ENCODE measurements around the gene COPB1. TPM values are rescaled to one million over a fixed set of nuclear protein-coding genes. Genes with fewer than 3 reads are reported as not detected.

Gene COPB1
- total and polyA plus RNA-seq, 9 of the 15 experiments (the other 6 are each of a cell fraction or from before 2014, with no cell fraction given): 64.7 to 188 (median 91.6) TPM

GRCh38 chr11:14417186-14417585 is 82.4 kb downstream of the COPB1 start:
- DNase-seq (ENCODE audit: extremely low read depth in 1 of 4, low spot score in 3 of 4) (no peak), FAIRE-seq (no peak), ATAC-seq (no peak)
- in situ Hi-C loops (cut with MboI): loop anchor here (10.0 kb wide), 1 partner anchor 112 kb away; no protein-coding TSS in a partner anchor
- no TSS peak for BruUV-seq (replicated peaks)
- no peaks in the 10 kb centered on the region for H3K36me3 ChIP-seq (ENCODE audit: control insufficient read depth, insufficient read depth, low read length)
- H3K9ac ChIP-seq (ENCODE audit: insufficient read depth in 1 of 2, low read depth in 2 of 2, low read length in 2 of 2): no peak overlapping the region
- peaks cover 13 to 28% of the 10 kb centered on the region in 2 experiments for H3K4me1 ChIP-seq (replicated peaks in 1 of 2; ENCODE audit: control insufficient read depth in 2 of 2, insufficient read depth in 2 of 2, low read length in 2 of 2)
- ChIA-PET POLR2A (interaction anchor here (0.7 to 1.3 kb wide), 2 partner anchors 19 to 113 kb away, joined by 3 read pairs; no protein-coding TSS in a partner anchor), CTCF (ENCODE audit: low intra/inter-chr PET ratio) (no interaction called here)
- H3K27ac ChIP-seq (ENCODE audit: extremely low read depth, low read depth, low read length): no peak overlapping the region
- TF ChIP-seq SMAD4 (CRISPR knock-in tag; conservative IDR thresholded peaks at IDR 0.05) (no peak), PRDM10 (IDR thresholded peaks at IDR 0.05; ENCODE audit: partially characterized antibody) (peak; percentile 34)
- intact Hi-C loops (cut with micrococcal nuclease): loop anchor here (5.0 kb wide), 1 partner anchor 60 kb away; the partner anchor contains the start of gene RRAS2
- H3K4me3 ChIP-seq: no peak overlapping the region
- H2AFZ ChIP-seq (ENCODE audit: low read depth, low read length): peak overlapping the region; percentile 27; the same call in 1 of the 2 replicates
- no peaks in the 10 kb centered on the region for H4K20me1 ChIP-seq (replicated peaks; ENCODE audit: control insufficient read depth, insufficient read depth, low read length)
- no peak overlapping the region for H3K4me2 ChIP-seq (ENCODE audit: insufficient read depth, low read length)
- H3K9me3 ChIP-seq (replicated peaks; ENCODE audit: control insufficient read depth, insufficient read depth, low read depth, low read length): no peaks in the 10 kb centered on the region
- H3K79me2 ChIP-seq (ENCODE audit: control insufficient read depth, insufficient read depth, low read length): no peaks in the 10 kb centered on the region
- H3K9me1 ChIP-seq (ENCODE audit: control insufficient read depth, insufficient read depth, low read length): no peaks in the 10 kb centered on the region
- no peaks in the 10 kb centered on the region for H3K27me3 ChIP-seq (ENCODE audit: control insufficient read depth in 2 of 2, insufficient read depth in 2 of 2, low read length in 2 of 2)
- 41% methylated on average over 4 of the region's 4 CpGs for WGBS (ENCODE audit: insufficient coverage, low coverage, missing lambda C conversion rate)

All from K562 (cell line).